GM18519 (cell line): ENCODE data around the gene RAP1GAP.

ENCODE experiments used
- ATAC-seq: cut with Tn5 transposase; IDR thresholded peaks from one replicate; pipeline ENCODE4 v1.9.1; 2021; ENCODE audit warnings: mild to moderate bottlenecking, moderate library complexity; ENCODE audit not compliant: unreplicated experiment, low FRiP score

Gene RAP1GAP

GRCh38 chr1:21596628-21597027 is 72.5 kb downstream of the RAP1GAP start:
- no peak for ATAC-seq

GRCh38 chr1:21596174-21596573 is 73.0 kb downstream of the RAP1GAP start:
- no peak for ATAC-seq

GRCh38 chr1:21594935-21595897 is 73.9 kb downstream of the RAP1GAP start:
- ATAC-seq, result no peak

GRCh38 chr1:21594501-21594900 is 74.7 kb downstream of the RAP1GAP start:
- ATAC-seq, result no peak

- ATAC-seq, result no peak
Observed at GRCh38 chr1:21593231-21593630, 75.9 kb downstream of the RAP1GAP start.

GRCh38 chr1:21592086-21592865 is 76.9 kb downstream of the RAP1GAP start:
- ATAC-seq, result no peak

GRCh38 chr1:21590934-21591333 is 78.2 kb downstream of the RAP1GAP start:
- no peak for ATAC-seq

GRCh38 chr1:21590126-21590880 is 78.9 kb downstream of the RAP1GAP start:
- ATAC-seq, result no peak

- no peak for ATAC-seq
Observed at GRCh38 chr1:21589618-21590017, 79.5 kb downstream of the RAP1GAP start.

- ATAC-seq, result no peak
Observed at GRCh38 chr1:21587602-21587953, 81.6 kb downstream of the RAP1GAP start.

GRCh38 chr1:21586846-21587601 is 82.1 kb downstream of the RAP1GAP start:
- no peak for ATAC-seq

- no peak for ATAC-seq
Observed at GRCh38 chr1:21586222-21586621, 82.9 kb downstream of the RAP1GAP start.

GRCh38 chr1:21585037-21585436 is 84.1 kb downstream of the RAP1GAP start:
- ATAC-seq, result no peak

- no peak for ATAC-seq
Observed at GRCh38 chr1:21584096-21584495, 85.1 kb downstream of the RAP1GAP start.

- ATAC-seq, result no peak
Observed at GRCh38 chr1:21579791-21580190, 89.4 kb downstream of the RAP1GAP start.

GRCh38 chr1:21577933-21578332 is 91.2 kb downstream of the RAP1GAP start:
- no peak for ATAC-seq

- no peak for ATAC-seq
Observed at GRCh38 chr1:21577324-21577723, 91.8 kb downstream of the RAP1GAP start.

- ATAC-seq, result no peak
Observed at GRCh38 chr1:21576798-21577187, 92.4 kb downstream of the RAP1GAP start.

GRCh38 chr1:21576031-21576797 is 92.9 kb downstream of the RAP1GAP start:
- ATAC-seq, result no peak
